B cell (primary cell): ENCODE data around the gene SMC6.

Experiments
- EZH2 ChIP-seq: IDR thresholded peaks from 2 replicates; pipeline ENCODE4 v1.6.1; 2012; ENCODE audit warnings: borderline replicate concordance, low read depth, mild to moderate bottlenecking, moderate library complexity, low read length; ENCODE audit not compliant: insufficient read depth, poor library complexity, severe bottlenecking
- TF ChIP-seq, protein P1 (sequence below): fragments of 200-600 bp; IDR thresholded peaks from one replicate; pipeline ENCODE4 v1.8.0; 2022; ENCODE audit warnings: antibody characterized with exemption, mild to moderate bottlenecking

DNA sequence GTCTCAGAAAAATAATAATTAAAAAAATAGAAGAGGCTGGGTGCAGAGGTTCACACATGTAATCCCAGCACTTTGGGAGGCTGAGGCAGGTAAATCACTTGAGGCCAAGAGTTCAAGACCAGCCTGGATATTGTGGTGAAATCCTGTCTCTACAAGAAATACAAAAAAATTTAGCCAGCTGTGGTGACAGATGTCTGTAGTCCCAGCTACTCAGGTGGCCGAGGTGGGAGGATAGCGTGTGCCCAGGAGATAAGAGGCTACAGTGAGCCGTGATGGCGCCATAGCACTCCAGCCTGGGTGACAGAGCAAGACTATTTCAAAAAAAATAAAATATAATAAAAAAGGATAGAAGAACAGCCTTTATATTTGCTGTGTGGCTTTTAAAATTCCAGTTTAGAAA, 35.9 kb downstream of the SMC6 start:
- TF ChIP-seq, protein P1, sequence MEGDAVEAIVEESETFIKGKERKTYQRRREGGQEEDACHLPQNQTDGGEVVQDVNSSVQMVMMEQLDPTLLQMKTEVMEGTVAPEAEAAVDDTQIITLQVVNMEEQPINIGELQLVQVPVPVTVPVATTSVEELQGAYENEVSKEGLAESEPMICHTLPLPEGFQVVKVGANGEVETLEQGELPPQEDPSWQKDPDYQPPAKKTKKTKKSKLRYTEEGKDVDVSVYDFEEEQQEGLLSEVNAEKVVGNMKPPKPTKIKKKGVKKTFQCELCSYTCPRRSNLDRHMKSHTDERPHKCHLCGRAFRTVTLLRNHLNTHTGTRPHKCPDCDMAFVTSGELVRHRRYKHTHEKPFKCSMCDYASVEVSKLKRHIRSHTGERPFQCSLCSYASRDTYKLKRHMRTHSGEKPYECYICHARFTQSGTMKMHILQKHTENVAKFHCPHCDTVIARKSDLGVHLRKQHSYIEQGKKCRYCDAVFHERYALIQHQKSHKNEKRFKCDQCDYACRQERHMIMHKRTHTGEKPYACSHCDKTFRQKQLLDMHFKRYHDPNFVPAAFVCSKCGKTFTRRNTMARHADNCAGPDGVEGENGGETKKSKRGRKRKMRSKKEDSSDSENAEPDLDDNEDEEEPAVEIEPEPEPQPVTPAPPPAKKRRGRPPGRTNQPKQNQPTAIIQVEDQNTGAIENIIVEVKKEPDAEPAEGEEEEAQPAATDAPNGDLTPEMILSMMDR: no peak
- TF ChIP-seq EZH2: no peak
